ENCODE measurements around the gene MPL.

MPL gene

GRCh38 chr1:43317817-43318471, 19.7 kb upstream of the MPL start:
- no peak for DNase-seq (ENCODE audit: extremely low read depth, low read depth)
- TF ChIP-seq CTCF (IDR thresholded peaks at IDR 0.05; ENCODE audit: low read depth, low read length): no peak

DNA sequence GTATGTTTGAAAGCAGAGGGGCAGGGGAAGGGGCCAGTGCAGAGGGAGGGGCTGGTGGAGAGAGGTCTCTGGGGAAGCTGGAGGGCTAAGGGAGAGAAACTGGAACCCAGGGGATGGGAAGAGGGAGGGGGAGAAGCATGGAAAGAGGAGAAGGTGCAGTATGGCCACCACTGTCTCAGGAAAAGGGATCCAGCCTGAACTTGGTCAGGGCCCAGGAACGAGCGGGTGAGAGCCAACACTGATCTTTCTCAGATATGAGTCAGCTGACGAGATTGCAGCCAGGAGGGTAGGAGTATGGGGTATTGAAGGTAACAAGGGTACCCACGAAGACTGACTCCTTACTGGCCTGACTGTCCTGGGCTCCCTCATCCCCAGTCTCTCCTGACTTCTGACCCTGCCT, 18.8 kb upstream of the MPL start:
- TF ChIP-seq CTCF (IDR thresholded peaks at IDR 0.05; ENCODE audit: low read depth, low read length): no peak
- no peak for DNase-seq (ENCODE audit: extremely low read depth, low read depth)

GRCh38 chr1:43319288-43319687, 18.3 kb upstream of the MPL start:
- no peak for DNase-seq (ENCODE audit: extremely low read depth, low read depth)
- no peak for TF ChIP-seq CTCF (IDR thresholded peaks at IDR 0.05; ENCODE audit: low read depth, low read length)

DNA sequence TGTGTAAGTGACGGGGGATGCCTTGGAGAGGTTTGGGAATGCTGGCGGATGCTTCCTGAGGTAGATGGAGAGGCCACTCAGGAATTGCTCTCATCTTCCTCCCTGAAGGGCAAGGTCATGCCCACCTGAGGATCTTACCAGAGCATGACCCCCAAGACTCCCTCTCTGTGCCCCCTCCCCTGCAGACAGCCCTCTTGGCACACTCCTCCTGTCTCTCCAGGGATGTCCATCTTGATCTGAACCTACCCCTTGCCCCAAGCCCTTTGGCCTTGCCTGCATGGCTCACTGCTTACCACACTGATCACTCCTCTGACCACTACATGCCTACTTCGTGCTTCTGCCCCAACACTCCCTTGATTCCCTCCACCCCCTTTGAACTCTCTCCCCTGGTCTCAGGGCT, 17.9 kb upstream of the MPL start:
- DNase-seq (ENCODE audit: extremely low read depth, low read depth): no peak
- no peak for TF ChIP-seq CTCF (IDR thresholded peaks at IDR 0.05; ENCODE audit: low read depth, low read length)

DNA sequence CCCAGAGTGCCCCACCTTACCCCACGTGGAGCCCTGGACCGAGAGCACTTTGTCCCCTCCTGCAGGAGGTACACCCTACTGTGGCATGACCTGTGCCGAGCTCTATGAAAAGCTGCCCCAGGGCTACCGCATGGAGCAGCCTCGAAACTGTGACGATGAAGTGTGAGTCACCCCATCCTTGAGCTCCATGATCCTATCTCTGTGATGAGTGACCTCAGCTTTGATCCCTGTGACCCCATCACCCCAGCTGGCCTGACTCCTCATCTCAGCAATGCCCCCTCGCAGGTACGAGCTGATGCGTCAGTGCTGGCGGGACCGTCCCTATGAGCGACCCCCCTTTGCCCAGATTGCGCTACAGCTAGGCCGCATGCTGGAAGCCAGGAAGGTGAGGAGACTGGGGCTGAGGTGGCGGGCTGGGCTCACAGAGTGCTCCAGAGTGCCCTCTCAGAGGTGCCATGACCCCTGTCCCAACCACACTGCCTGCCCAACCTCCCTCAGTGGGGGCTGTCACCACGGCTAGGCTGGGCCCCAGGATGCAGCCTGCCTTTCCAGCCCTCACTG, 16.2 kb upstream of the MPL start:
- DNase-seq (ENCODE audit: extremely low read depth, low read depth): no peak
- TF ChIP-seq CTCF (IDR thresholded peaks at IDR 0.05; ENCODE audit: low read depth, low read length): no peak

DNA sequence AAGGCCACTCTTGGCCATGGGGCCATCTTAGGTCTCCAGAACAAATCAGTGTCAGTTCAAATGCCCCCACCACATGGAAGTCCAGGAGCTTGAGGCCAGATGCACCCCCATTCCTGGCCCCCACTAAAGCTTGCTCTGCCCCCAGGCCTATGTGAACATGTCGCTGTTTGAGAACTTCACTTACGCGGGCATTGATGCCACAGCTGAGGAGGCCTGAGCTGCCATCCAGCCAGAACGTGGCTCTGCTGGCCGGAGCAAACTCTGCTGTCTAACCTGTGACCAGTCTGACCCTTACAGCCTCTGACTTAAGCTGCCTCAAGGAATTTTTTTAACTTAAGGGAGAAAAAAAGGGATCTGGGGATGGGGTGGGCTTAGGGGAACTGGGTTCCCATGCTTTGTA, 15.1 kb upstream of the MPL start:
- TF ChIP-seq CTCF (IDR thresholded peaks at IDR 0.05; ENCODE audit: low read depth, low read length): no peak

DNA sequence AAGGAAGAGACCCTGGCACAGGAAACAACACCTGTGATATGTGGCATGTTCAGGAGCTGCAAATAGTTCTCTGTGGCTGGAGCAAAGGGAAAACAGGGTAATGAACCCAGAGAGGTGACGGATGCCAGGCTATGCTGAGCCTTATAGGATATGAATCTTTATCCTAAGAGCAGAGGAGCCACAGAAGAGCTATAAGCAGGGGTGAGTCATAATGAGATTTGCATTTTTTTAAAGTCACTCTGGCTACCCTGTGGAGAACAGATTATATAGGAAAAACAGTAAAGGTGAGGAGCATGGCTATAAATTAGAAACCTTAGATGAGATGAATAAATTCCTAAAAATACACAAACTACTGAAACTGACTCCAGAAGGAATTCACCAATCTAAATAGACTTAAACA, 12.8 kb upstream of the MPL start:
- DNase-seq (ENCODE audit: extremely low read depth, low read depth): no peak
- no peak for TF ChIP-seq CTCF (IDR thresholded peaks at IDR 0.05; ENCODE audit: low read depth, low read length)

More for the DNA sequence above, 15.1 kb upstream of the MPL start:
- DNase-seq (ENCODE audit: extremely low read depth, low read depth): no peak

All from AG09319 (cell line).